IgD-negative memory B cell (primary cell): ENCODE data around the gene CD99L2. TPM values are rescaled to one million over a fixed set of nuclear protein-coding genes. Genes with fewer than 3 reads are reported as not detected.

ENCODE experiments used
- H3K27ac Mint-ChIP-seq, 3 donors: one replicate each; pipeline ENCODE4 v1.8.0; 2020 to 2022; ENCODE audit warnings: mild to moderate bottlenecking in 3 of 3, mixed read lengths in 3 of 3, moderate library complexity in 1 of 3
- H3K27me3 Mint-ChIP-seq: one replicate; pipeline ENCODE4 v1.8.0; 2021; ENCODE audit warnings: mixed read lengths
- H3K36me3 Mint-ChIP-seq: one replicate; pipeline ENCODE4 v1.8.0; 2020; ENCODE audit warnings: mild to moderate bottlenecking, mixed read lengths
- H3K4me1 Mint-ChIP-seq, 3 donors: one replicate each; pipeline ENCODE4 v1.8.0; 2020 to 2022; ENCODE audit warnings: mixed read lengths in 3 of 3, mild to moderate bottlenecking in 1 of 3
- H3K4me3 Mint-ChIP-seq, 4 donors: one replicate each; pipeline ENCODE4 v1.8.0; 2020 to 2022; ENCODE audit warnings: mild to moderate bottlenecking in 4 of 4, mixed read lengths in 4 of 4, moderate library complexity in 3 of 4
- H3K9me3 Mint-ChIP-seq, 3 donors: one replicate each; pipeline ENCODE4 v1.8.0; 2020 to 2021; ENCODE audit warnings: mixed read lengths in 3 of 3, mild to moderate bottlenecking in 1 of 3
- polyA plus RNA-seq: library from polyadenylated mRNA; unstranded; fragments of 300-500 nt; fragmentation: Illumina TruSeq; gene quantifications from one replicate; pipeline ENCODE4 v1.2.3, GENCODE V29; 2021

Gene CD99L2
- polyA plus RNA-seq, 1 donor from 2014 or later: 8.9 TPM

DNA sequence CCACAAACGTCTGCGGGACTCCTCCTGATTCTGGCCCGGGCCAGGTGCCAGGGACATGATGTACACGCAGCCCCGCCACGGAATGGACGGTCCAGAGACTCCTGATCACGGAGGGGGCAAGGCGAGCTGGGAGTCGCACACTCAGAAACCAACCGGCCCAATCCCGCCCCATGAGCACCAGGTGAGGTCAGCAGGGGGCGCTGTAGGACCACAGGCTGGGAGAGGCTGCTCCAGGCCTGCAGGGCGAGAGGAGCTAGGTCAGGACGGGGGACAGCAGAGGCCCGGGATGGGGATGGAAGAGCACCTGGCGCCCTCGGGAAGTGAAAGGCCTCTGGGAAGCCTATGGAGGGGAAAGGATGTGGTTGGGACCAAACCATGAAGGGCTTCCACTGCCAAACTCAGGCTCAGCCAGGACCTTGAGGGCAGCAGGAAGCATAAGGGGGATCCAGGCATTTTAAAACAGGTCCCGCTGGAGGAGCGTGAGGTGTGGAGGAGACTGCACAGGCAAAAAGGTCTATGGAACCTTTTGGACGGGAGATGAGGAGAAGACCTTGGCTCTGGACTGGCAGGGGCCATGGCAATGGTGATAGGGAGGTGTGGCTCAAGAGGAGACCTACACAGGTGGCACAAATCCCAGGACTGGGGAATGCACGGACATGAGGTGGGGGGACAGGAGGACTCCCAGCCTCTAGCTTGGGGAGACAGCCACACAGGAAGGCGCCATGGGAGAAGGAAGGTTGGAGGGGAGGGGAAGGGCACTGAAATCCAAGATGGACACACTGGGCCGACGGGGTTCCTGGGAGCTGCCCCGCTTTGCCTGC is 126.1 kb downstream of the CD99L2 start:
- Mint-ChIP-seq H3K36me3 (no peaks in the 10 kb centered on the region), H3K27ac (no peak overlapping the region), H3K4me1 (peaks cover 0 to 2% (median 0%) of the 10 kb centered on the region in 3 donors), H3K27me3 (no peaks in the 10 kb centered on the region), H3K9me3 (no peaks in the 10 kb centered on the region), H3K4me3 (no peak overlapping the region)

DNA sequence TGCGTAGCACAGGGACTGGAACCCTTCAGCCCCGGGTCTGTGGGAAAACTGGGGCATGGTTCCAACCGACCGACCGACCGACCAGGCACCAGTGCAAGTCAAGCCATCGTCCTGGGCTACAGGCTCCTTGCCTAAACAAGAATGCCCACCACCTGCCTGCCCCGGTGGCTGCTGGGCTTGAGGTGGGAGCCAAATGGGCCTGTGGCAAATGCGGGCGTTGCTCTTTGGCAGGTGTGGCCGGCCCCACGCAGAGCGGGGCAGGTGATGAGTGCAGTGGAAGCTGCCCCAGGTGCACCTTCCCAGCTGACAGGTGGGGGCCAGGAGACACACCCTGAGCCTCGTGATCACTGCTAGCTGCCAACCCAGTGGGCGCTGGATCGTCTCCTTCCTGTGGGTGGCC is 127.4 kb downstream of the CD99L2 start:
- no peaks in the 10 kb centered on the region for H3K27me3 Mint-ChIP-seq
- no peak overlapping the region for H3K4me3 Mint-ChIP-seq
- H3K4me1 Mint-ChIP-seq: peaks cover 0 to 2% (median 0%) of the 10 kb centered on the region in 3 donors
- H3K27ac Mint-ChIP-seq: no peak overlapping the region
- H3K36me3 Mint-ChIP-seq: no peaks in the 10 kb centered on the region
- H3K9me3 Mint-ChIP-seq: no peaks in the 10 kb centered on the region

DNA sequence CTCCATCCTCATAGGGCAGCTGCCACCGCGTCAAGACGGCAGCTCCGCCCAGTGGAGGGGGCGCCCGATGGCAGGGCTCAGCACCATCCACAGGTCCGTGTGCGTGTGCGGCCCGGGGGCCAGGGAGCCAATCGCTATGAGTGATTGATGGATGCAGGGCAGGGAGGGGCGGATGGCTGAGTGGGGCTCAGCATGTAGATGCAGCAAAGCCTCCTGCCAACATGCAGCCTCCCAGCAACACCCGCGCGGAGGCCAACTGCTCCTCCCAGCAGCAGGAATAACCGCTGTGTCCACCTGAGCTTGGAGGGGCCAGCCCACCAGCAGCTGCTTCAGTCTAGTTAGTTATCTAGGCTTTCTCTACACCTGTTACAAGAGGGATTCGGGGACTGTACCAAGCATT is 127.8 kb downstream of the CD99L2 start:
- Mint-ChIP-seq H3K27me3 (no peaks in the 10 kb centered on the region), H3K36me3 (no peaks in the 10 kb centered on the region), H3K27ac (no peak overlapping the region), H3K9me3 (no peaks in the 10 kb centered on the region), H3K4me1 (peaks cover 0 to 2% (median 0%) of the 10 kb centered on the region in 3 donors), H3K4me3 (no peak overlapping the region)

DNA sequence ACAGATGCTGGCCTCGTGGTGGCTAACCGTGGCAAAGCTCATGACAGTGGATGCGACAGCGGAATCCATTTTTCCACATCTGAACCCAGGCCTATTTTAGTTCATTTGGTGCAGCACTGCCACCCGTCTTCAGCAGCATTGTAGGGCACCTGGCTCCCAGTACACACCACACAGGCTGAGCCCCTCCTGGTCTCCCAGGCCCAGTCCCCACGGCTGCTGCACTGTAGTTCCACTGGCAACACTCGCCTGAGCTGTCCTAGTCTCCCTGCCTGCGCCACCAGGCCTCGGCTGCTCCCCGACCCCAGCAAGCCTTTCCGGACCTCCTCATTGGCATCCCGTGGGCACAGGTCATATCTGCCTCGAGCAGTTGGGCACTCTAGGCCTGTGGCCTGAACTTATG is 129.1 kb downstream of the CD99L2 start:
- no peaks in the 10 kb centered on the region for H3K27me3 Mint-ChIP-seq
- H3K27ac Mint-ChIP-seq: no peak overlapping the region
- H3K4me3 Mint-ChIP-seq: no peak overlapping the region
- peaks cover 0 to 2% (median 0%) of the 10 kb centered on the region in 3 donors for H3K4me1 Mint-ChIP-seq
- H3K9me3 Mint-ChIP-seq: no peaks in the 10 kb centered on the region
- H3K36me3 Mint-ChIP-seq: no peaks in the 10 kb centered on the region

DNA sequence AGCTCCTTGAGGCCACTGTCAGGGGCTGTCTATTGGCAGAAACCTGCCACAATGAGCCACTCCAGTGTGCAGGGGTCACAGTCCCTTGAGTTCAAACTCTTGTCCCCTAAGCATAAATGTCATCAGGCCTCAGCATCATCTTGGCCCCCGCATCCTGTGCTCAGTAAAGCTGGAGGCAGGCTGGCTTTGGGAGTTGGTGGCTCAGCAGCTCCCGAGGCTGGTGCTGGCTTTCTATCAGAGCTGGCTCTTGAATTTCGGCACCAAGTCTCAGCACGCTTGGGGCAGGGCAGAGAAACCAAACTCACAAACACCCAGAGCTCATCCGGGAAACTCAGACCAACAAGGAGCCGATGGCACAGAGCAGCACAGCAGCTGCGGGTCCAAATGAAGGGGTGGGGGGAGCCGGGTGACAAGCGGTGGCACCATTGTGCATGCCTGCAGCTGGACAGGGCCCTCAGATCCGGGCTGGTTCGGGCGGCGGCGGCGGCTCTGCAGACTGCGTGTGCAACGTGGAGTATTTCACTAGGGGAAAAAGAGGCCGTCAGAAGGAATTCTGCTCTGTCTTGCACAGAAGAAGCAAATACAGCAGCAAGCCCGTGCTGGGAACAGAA is 129.8 kb downstream of the CD99L2 start:
- no peaks in the 10 kb centered on the region for H3K27me3 Mint-ChIP-seq
- H3K4me3 Mint-ChIP-seq: no peak overlapping the region

DNA sequence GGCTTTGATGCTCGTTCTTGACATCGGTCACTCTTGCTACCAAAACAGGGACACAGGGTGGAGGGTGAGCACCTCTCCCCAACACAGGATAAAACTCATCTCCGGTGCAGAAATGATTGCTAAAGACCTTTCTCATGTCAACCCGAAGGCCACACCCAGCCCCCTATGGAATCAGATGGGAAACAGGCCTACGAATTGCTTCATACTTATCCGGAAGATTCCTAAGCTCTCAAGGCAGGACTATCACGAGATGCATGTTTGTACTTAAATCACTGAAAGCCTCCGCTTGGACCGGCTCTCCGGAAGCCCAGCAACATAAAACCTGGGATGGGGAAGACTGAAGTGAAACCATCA is 130.4 kb downstream of the CD99L2 start:
- Mint-ChIP-seq H3K4me1 (peaks cover 0 to 2% (median 0%) of the 10 kb centered on the region in 3 donors), H3K27ac (no peak overlapping the region), H3K36me3 (no peaks in the 10 kb centered on the region)

More for the DNA sequence above, 129.8 kb downstream of the CD99L2 start:
- Mint-ChIP-seq H3K4me1 (peaks cover 0 to 2% (median 0%) of the 10 kb centered on the region in 3 donors), H3K9me3 (no peaks in the 10 kb centered on the region), H3K27ac (peak overlapping the region in 1 of 3 donors; percentile 53), H3K36me3 (no peaks in the 10 kb centered on the region)

DNA sequence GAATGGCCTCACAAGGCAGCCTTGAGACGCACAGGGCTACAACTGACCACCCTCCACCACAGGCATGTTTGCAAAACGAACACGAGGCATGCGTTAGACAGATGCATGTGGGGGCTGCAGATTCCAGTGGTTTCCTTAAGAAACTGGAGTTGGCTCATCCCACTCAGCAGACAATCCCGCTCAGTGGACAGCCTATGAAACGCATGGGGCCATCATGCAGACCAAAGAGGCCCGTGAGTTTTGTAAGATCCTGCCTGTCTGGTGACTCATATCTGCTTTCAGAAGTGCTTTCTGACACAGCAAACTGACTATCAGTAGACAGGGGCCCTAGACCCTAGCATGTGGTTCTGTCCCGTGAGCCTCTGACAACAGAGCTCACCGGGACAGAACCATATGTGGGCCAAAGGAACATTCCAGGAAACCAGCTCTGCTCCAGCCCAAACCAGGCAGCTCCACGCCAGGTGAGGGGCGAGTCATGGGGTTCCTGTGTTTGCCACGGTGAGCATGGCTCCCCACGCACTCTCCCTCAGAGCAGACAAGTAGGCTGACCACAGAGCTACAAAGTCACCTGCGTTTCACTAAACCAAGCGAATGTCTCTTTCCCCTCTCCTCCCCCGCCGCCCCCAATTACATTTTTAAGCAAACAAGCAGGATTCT is 130.9 kb downstream of the CD99L2 start:
- peaks cover 0 to 2% (median 0%) of the 10 kb centered on the region in 3 donors for H3K4me1 Mint-ChIP-seq
- no peaks in the 10 kb centered on the region for H3K9me3 Mint-ChIP-seq
- no peaks in the 10 kb centered on the region for H3K36me3 Mint-ChIP-seq
- H3K27ac Mint-ChIP-seq: no peak overlapping the region
- H3K4me3 Mint-ChIP-seq: no peak overlapping the region
- no peaks in the 10 kb centered on the region for H3K27me3 Mint-ChIP-seq

More for the DNA sequence above, 130.4 kb downstream of the CD99L2 start:
- Mint-ChIP-seq H3K4me3 (no peak overlapping the region), H3K9me3 (no peaks in the 10 kb centered on the region), H3K27me3 (no peaks in the 10 kb centered on the region)

DNA sequence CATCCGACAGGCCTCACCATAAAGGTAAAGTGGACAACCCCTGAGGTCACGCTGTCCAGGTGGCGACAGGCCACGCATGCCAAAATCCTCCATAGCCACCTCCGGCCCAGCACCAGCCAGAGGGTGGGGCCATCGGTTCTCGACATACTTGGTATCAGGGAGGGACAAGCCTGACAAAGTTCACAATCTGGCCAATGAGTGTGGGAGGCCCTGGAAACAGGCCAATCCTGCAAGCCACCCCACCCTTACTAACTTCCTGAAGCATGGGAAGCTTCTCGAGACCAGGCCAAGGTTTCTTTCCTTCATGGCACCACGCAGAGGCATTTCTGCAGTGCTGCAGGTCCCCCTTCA is 131.4 kb downstream of the CD99L2 start:
- Mint-ChIP-seq H3K4me3 (no peak overlapping the region), H3K27ac (peak overlapping the region in 1 of 3 donors; percentile 53)

DNA sequence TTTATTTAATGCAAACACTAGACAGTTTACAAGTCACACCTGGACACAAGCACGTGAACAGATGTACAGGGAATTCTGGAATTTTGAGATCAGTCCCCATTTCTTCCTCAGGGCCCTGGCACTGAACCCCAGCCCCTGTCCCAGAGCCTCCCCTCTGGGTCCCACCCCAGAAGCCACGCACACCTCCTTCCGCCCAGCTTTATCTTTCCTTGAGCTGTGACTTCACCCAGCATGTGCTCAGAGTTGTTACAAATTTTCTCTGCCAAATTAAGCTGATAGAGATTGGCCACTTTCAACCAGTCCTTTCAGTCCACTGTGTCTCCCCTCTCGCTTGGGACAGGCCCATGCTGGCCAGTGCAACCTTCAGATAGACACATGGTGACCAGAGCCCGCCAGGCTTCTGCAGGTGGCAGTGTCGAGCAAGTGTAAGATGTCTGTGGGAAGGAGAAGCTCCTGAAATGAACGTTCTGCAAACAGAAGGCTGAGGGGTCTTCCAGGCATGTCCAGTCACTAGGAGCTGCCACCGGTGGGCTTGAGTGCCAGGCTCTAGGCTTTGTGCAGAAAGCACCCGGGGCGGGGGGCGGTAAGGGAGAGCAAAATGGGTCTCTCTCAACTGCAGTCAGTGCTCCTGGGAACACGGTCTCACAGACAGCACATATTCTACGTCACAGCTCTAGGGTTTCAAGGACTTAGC is 132.0 kb downstream of the CD99L2 start:
- Mint-ChIP-seq H3K9me3 (no peaks in the 10 kb centered on the region), H3K36me3 (no peaks in the 10 kb centered on the region), H3K27ac (peak overlapping the region in 1 of 3 donors; percentile 53), H3K27me3 (no peaks in the 10 kb centered on the region), H3K4me3 (no peak overlapping the region), H3K4me1 (no peaks in the 10 kb centered on the region)

More for the DNA sequence above, 131.4 kb downstream of the CD99L2 start:
- Mint-ChIP-seq H3K27me3 (no peaks in the 10 kb centered on the region), H3K36me3 (no peaks in the 10 kb centered on the region), H3K9me3 (no peaks in the 10 kb centered on the region), H3K4me1 (no peaks in the 10 kb centered on the region)

DNA sequence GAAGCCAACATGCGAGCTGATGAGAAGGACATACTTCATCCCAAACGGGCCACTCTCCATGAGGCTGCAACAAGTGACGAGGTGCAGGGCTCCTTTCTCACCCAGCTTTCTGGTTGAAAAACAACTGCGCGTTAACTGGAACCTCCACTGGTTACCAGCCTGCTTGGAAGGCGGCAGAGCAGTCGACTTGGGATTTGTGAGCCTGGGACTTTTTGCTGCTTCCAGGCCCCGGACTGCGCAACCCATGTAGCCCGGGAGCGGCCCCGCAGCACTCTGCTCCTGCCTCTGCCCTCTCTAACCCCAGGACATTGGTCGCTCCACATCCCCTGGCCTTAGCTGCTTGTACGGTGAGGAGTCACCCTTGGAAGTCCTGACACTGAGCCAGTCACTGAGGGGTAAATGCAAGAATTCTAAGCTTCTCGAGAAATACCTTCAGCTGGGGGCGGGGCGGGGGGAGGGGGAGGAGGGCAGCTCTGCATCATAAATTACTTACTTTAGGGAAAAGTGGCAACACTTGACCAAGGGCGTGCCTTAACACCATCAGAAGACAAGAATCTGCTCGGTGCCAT is 132.6 kb downstream of the CD99L2 start:
- Mint-ChIP-seq H3K27ac (peak overlapping the region in 1 of 3 donors; percentile 53), H3K36me3 (no peaks in the 10 kb centered on the region), H3K27me3 (no peaks in the 10 kb centered on the region), H3K4me3 (no peak overlapping the region), H3K9me3 (no peaks in the 10 kb centered on the region), H3K4me1 (no peaks in the 10 kb centered on the region)

DNA sequence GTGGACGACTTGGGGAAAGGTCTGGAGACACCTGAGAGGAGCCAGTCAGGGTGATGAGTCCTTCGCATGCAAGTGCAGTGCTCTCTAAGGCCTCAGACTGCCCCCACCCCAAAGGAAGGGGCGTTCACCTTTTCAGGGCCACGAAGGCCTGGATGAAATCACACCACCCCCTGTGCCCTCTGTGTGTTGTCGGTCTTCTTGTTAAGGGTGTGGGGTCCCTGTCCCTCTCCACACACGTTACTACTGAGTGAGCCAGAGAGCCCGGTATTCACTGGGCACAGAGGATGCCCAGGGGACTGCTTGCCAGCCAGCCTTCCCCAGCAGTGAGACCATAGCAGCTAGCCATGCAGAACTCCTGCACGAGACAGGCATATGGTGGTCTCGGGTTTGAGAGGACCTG is 133.2 kb downstream of the CD99L2 start:
- Mint-ChIP-seq H3K9me3 (no peaks in the 10 kb centered on the region), H3K27ac (no peak overlapping the region), H3K27me3 (no peaks in the 10 kb centered on the region), H3K4me1 (no peaks in the 10 kb centered on the region), H3K4me3 (no peak overlapping the region), H3K36me3 (no peaks in the 10 kb centered on the region)

DNA sequence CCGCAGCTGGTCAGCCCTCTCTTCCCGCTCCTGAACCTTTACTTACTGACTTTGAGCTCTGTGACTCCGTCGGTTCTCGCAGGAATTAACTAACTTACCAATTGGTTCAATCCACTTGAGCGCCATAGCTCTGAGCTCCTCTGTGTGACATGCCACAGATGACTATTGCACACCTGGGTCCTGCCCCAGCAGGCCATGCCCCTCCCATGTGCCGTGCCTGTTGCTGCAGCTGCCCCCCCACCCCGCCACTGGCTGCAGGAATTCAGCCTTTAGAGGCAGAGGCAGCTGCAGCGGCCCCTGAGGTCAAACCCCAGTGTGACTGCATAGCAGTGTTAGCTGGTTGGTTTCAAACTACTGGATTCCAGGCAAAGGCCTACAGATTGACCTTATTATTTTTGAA is 134.7 kb downstream of the CD99L2 start:
- H3K27ac Mint-ChIP-seq: no peak overlapping the region
- H3K4me3 Mint-ChIP-seq: no peak overlapping the region
- no peaks in the 10 kb centered on the region for H3K27me3 Mint-ChIP-seq
- H3K36me3 Mint-ChIP-seq: no peaks in the 10 kb centered on the region
- H3K9me3 Mint-ChIP-seq: no peaks in the 10 kb centered on the region
- no peaks in the 10 kb centered on the region for H3K4me1 Mint-ChIP-seq

DNA sequence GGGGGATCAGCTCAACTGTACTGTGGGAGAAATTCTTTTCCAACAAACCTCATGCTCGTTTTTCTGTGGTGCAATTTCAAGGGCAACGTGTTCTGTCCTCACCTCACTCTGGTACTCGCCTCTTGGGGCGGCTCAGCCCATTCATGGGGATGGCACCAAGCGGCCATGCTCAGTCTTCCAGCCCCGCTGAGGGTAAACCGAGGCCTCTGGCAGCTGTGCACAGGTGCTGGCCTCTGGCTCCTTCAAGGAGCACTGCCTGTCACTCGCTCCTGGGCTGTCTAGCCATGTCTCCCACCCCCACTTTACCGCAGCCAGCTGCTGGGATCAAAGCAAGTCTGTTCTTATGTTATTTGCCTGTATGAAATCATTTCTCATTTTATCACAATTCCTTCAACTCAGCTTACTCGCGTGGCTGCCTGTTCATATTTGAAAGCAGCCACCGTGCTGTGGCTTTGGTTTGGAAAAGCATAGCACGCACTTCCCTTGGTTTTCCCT is 135.1 kb downstream of the CD99L2 start:
- no peaks in the 10 kb centered on the region for H3K9me3 Mint-ChIP-seq
- no peaks in the 10 kb centered on the region for H3K4me1 Mint-ChIP-seq
- H3K27me3 Mint-ChIP-seq: no peaks in the 10 kb centered on the region
- no peaks in the 10 kb centered on the region for H3K36me3 Mint-ChIP-seq
- H3K27ac Mint-ChIP-seq: no peak overlapping the region
- H3K4me3 Mint-ChIP-seq: no peak overlapping the region

DNA sequence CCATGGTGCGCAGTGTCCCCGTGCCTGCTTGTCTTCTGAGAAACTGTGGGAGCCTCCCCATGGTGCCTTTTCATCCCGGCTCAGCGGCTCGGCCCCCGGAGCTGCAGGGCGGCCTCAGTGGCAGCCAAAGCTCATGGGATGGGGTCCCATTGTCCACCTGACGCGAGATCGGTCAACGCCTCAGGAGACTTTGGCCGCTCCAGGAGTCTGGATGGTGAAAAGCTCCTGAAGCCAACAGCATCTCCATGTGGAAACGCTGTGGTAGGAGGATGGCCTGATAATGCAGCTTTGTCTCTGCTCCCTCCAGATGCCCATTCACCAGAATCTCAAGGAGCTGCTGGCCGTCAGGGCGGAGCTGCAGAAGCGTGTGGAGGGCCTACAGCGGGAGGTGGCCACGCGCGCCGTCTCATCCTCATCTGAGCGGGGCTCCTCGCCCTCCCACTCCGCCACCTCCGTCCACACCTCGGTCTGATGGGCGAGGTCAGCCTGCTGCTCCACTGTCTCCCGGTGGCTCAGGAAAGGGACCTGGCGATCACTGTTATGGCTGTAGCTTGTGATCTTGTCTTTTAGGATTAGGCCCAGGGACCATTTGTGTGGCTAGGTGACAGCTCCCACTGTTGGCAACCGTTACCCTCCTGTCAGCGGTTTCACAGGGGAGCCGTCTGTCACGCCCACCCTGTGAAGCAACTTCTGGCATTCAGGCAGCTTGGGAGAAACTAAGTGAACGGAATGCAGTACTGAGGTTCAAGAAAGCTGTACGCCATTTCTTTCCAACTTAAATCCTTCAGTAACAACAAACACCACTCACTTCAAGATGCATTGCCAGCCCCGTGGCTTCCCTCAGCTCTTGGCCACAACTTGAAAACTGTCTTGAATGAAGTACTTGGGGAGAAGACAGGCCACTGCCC is 136.0 kb downstream of the CD99L2 start:
- Mint-ChIP-seq H3K27me3 (no peaks in the 10 kb centered on the region), H3K36me3 (peaks cover 2% of the 10 kb centered on the region), H3K4me3 (no peak overlapping the region), H3K4me1 (no peaks in the 10 kb centered on the region), H3K27ac (no peak overlapping the region), H3K9me3 (no peaks in the 10 kb centered on the region)
